ENCODE results near the gene PLCD1. TPM values are rescaled to one million over a fixed set of nuclear protein-coding genes. Genes with fewer than 3 reads are reported as not detected.

PLCD1 gene
- total and polyA plus RNA-seq, 2 of the 13 experiments (the other 11 are each of a cell fraction or from before 2014, with no cell fraction given) = 10.1 to 12.4 TPM

GRCh38 chr3:37967260-37967881, 62.1 kb downstream of the PLCD1 start (continued):
- no peak for TF ChIP-seq PLRG1 (conservative IDR thresholded peaks at IDR 0.05)
- TF ChIP-seq MAFF (IDR thresholded peaks at IDR 0.05; ENCODE audit: low read depth, low read length) = no peak
- TF ChIP-seq ZNF772 (CRISPR knock-in tag; IDR thresholded peaks at IDR 0.05) = no peak
- no peak for TF ChIP-seq ZNF503 (CRISPR knock-in tag; IDR thresholded peaks at IDR 0.05)
- no peak for TF ChIP-seq ZSCAN21 (CRISPR knock-in tag; IDR thresholded peaks at IDR 0.05; ENCODE audit: borderline replicate concordance)
- TF ChIP-seq HOXA3 (CRISPR knock-in tag; IDR thresholded peaks at IDR 0.05) = 0 out of 2 replicates have a peak, but pooled peaks have one; percentile 34
- peak; percentile 65 for TF ChIP-seq ZFP91 (CRISPR knock-in tag; IDR thresholded peaks at IDR 0.05; ENCODE audit: borderline replicate concordance)
- no peak for TF ChIP-seq ZNF432 (CRISPR knock-in tag; IDR thresholded peaks at IDR 0.05; ENCODE audit: borderline replicate concordance)
- no peak for TF ChIP-seq DNMT1 (CRISPR knock-in tag; IDR thresholded peaks at IDR 0.05)
- no peak for TF ChIP-seq IRX3 (CRISPR knock-in tag; IDR thresholded peaks at IDR 0.05; ENCODE audit: borderline replicate concordance, low read depth)
- no peak for TF ChIP-seq TP53 (CRISPR knock-in tag; conservative IDR thresholded peaks at IDR 0.05)
- TF ChIP-seq XRCC5 (optimal IDR thresholded peaks at IDR 0.05; ENCODE audit: low read length) = peak; percentile 72
- TF ChIP-seq ARID2 (CRISPR knock-in tag; IDR thresholded peaks at IDR 0.05; ENCODE audit: borderline replicate concordance) = no peak
- TF ChIP-seq ZNF572 (CRISPR knock-in tag; IDR thresholded peaks at IDR 0.05) = peak; percentile 25; the same call in 1 of the 2 replicates
- no peak for TF ChIP-seq ZNF460 (CRISPR knock-in tag; IDR thresholded peaks at IDR 0.05; ENCODE audit: borderline replicate concordance)
- 0 out of 2 replicates have a peak, but pooled peaks have one; percentile 30 for TF ChIP-seq SALL1 (CRISPR knock-in tag; IDR thresholded peaks at IDR 0.05)
- TF ChIP-seq BORCS8-MEF2B (CRISPR knock-in tag; IDR thresholded peaks at IDR 0.05) = 0 out of 2 replicates have a peak, but pooled peaks have one; percentile 32
- TF ChIP-seq POGK (CRISPR knock-in tag; conservative IDR thresholded peaks at IDR 0.05) = no peak
- 0 out of 2 replicates have a peak, but pooled peaks have one; percentile 31 for TF ChIP-seq THAP11 (CRISPR knock-in tag; IDR thresholded peaks at IDR 0.05)
- TF ChIP-seq KDM5B (CRISPR knock-in tag; IDR thresholded peaks at IDR 0.05; ENCODE audit: borderline replicate concordance) = peak; percentile 68; the same call in 1 of the 2 replicates
- TF ChIP-seq SOX13 (IDR thresholded peaks at IDR 0.05) = no peak
- peak in 1 of 2 experiments; percentile 16; a peak in 1 of 4 replicates for TF ChIP-seq SOX13 (CRISPR knock-in tag; conservative IDR thresholded peaks at IDR 0.05 in 1 of 2, IDR thresholded peaks at IDR 0.05 in 1 of 2)
- no peak for TF ChIP-seq ZNF746 (CRISPR knock-in tag; IDR thresholded peaks at IDR 0.05)
- no peak for TF ChIP-seq BATF2 (CRISPR knock-in tag; IDR thresholded peaks at IDR 0.05)
- TF ChIP-seq ZNF567 (CRISPR knock-in tag; IDR thresholded peaks at IDR 0.05; ENCODE audit: borderline replicate concordance) = no peak
- TF ChIP-seq ZNF549 (CRISPR knock-in tag; IDR thresholded peaks at IDR 0.05) = no peak

Measured in HepG2 (cell line).